Measurements from ENCODE around the gene PKM. TPM values are rescaled to one million over a fixed set of nuclear protein-coding genes. Genes with fewer than 3 reads are reported as not detected.
A peak's percentile ranks its signal among the peaks of the same experiment; 100 is the strongest.

Gene PKM
- total and polyA plus RNA-seq, 7 donors: 135 to 582 (median 210) TPM

GRCh38 chr15:72161361-72162132 is 69.4 kb downstream of the PKM start:
- no peak for DNase-seq
- intact Hi-C loops (cut with DNase I): no loop called here
- TF ChIP-seq POLR2A (IDR thresholded peaks at IDR 0.05): no peak
- no peak for TF ChIP-seq CTCF (IDR thresholded peaks at IDR 0.05)
- no peak for TF ChIP-seq POLR2AphosphoS5 (IDR thresholded peaks at IDR 0.05)
- TF ChIP-seq EP300 (IDR thresholded peaks at IDR 0.05): no peak
- Histone ChIP-seq H3K4me3 (no peak overlapping the region), H3K4me1 (peaks cover 0 to 4% (median 0%) of the 10 kb centered on the region in 4 donors), H3K9me3 (no peaks in the 10 kb centered on the region), H3K27me3 (no peaks in the 10 kb centered on the region), H3K27ac (no peak overlapping the region), H3K36me3 (no peaks in the 10 kb centered on the region)
- WGBS, 2 donors: 85 to 91% methylated on average over 7 of the region's 7 CpGs

- Histone ChIP-seq H3K27me3 (no peaks in the 10 kb centered on the region), H3K9me3 (no peaks in the 10 kb centered on the region), H3K27ac (no peak overlapping the region), H3K4me1 (peaks cover 0 to 4% (median under 1%) of the 10 kb centered on the region in 4 donors), H3K36me3 (no peaks in the 10 kb centered on the region), H3K4me3 (no peak overlapping the region)
- 94 to 95% methylated on average over 5 of the region's 5 CpGs for WGBS, 2 donors
- DNase-seq: no peak
- TF ChIP-seq POLR2AphosphoS5 (IDR thresholded peaks at IDR 0.05): no peak
- no peak for TF ChIP-seq CTCF (IDR thresholded peaks at IDR 0.05)
- no peak for TF ChIP-seq EP300 (IDR thresholded peaks at IDR 0.05)
- no peak for TF ChIP-seq POLR2A (IDR thresholded peaks at IDR 0.05)
- intact Hi-C loops (cut with DNase I): no loop called here
These were observed 70.2 kb downstream of the PKM start for GRCh38 chr15:72160696-72161245.

GRCh38 chr15:72156928-72157327 is 74.1 kb downstream of the PKM start:
- intact Hi-C loops (cut with DNase I): loop anchor here (1.0 to 10.0 kb wide), 3 partner anchors 122 to 413 kb away; no protein-coding TSS in a partner anchor
- H3K4me3 ChIP-seq: no peak overlapping the region
- no peak for DNase-seq
- H3K9me3 ChIP-seq: no peaks in the 10 kb centered on the region
- 92% methylated on average over 2 of the region's 2 CpGs for WGBS, 2 donors
- H3K27ac ChIP-seq: no peak overlapping the region
- TF ChIP-seq CTCF (IDR thresholded peaks at IDR 0.05): no peak
- TF ChIP-seq POLR2AphosphoS5 (IDR thresholded peaks at IDR 0.05): no peak
- no peak for TF ChIP-seq EP300 (IDR thresholded peaks at IDR 0.05)
- no peak for TF ChIP-seq POLR2A (IDR thresholded peaks at IDR 0.05)
- H3K4me1 ChIP-seq: peaks cover 0 to 30% (median 24%) of the 10 kb centered on the region in 4 donors
- no peaks in the 10 kb centered on the region for H3K27me3 ChIP-seq
- no peaks in the 10 kb centered on the region for H3K36me3 ChIP-seq

- no peak for TF ChIP-seq EP300 (IDR thresholded peaks at IDR 0.05)
- TF ChIP-seq CTCF (IDR thresholded peaks at IDR 0.05): peak; percentile 78 to 90 (median 82)
- no peak for TF ChIP-seq POLR2AphosphoS5 (IDR thresholded peaks at IDR 0.05)
- TF ChIP-seq POLR2A (IDR thresholded peaks at IDR 0.05): no peak
- peak; percentile 89 for DNase-seq
- Histone ChIP-seq H3K36me3 (no peaks in the 10 kb centered on the region), H3K9me3 (no peaks in the 10 kb centered on the region), H3K4me1 (peaks cover 0 to 30% (median 22%) of the 10 kb centered on the region in 4 donors), H3K4me3 (peak overlapping the region; percentile 24 to 58 (median 48)), H3K27me3 (no peaks in the 10 kb centered on the region), H3K27ac (peak overlapping the region; percentile 70 to 87 (median 76))
- intact Hi-C loops (cut with DNase I): loop anchor here (1.0 to 10.0 kb wide), 5 partner anchors 39 to 412 kb away; no protein-coding TSS in a partner anchor
- WGBS, 2 donors: 3 to 10% methylated on average over 19 of the region's 19 CpGs
These were observed 75.1 kb downstream of the PKM start for GRCh38 chr15:72155635-72156616.

Data from sigmoid colon (tissue), 7 donors.